GM18951 (cell line): ENCODE data around the gene VLDLR.

Experiments used
- POLR2A ChIP-seq: IDR thresholded peaks from 4 replicates; pipeline ENCODE4 v1.6.1; 2011; ENCODE audit warnings: mild to moderate bottlenecking; ENCODE audit not compliant: insufficient read length, insufficient read depth; ENCODE audit errors: extremely low read depth
- in situ Hi-C: fragments of 300-500 bp; cut with MboI; formaldehyde crosslinking; loops from one replicate; pipeline ENCODE4 v1.12.0; 2022; ENCODE audit warnings: low sequenced_read_pairs, mixed read lengths, inconsistent platforms; ENCODE audit not compliant: unreplicated experiment

VLDLR gene

DNA sequence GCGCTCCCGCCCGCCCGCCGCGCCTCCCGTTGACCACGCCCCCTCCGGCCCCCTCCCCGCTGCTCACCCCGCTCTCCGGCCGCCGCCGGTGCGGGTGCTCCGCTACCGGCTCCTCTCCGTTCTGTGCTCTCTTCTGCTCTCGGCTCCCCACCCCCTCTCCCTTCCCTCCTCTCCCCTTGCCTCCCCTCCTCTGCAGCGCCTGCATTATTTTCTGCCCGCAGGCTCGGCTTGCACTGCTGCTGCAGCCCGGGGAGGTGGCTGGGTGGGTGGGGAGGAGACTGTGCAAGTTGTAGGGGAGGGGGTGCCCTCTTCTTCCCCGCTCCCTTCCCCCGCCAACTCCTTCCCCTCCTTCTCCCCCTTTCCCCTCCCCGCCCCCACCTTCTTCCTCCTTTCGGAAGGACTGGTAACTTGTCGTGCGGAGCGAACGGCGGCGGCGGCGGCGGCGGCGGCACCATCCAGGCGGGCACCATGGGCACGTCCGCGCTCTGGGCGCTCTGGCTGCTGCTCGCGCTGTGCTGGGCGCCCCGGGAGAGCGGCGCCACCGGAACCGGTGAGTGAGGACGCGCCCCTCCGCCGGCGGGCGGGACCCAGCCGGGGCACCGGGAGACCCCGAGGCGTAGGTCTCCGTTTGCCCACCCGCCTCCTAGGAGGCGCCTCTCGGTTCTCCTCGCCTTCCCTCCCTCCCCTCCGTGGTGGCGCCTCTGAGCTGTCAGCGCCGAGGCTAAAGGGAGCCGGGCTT, at the start of gene VLDLR:
VLDLR (plus strand) TSS at position 66 of the 739 bp plus-strand sequence; CDS start at position 469, 403 bp downstream.
- TF ChIP-seq POLR2A, result no peak
- in situ Hi-C loops, result no loop called here

- no peak for TF ChIP-seq POLR2A
Observed at GRCh38 chr9:2574203-2574602, 47.4 kb upstream of the VLDLR start.

GRCh38 chr9:2576631-2577030, 45.0 kb upstream of the VLDLR start:
- no peak for TF ChIP-seq POLR2A
- in situ Hi-C loops, result no loop called here

More at GRCh38 chr9:2574203-2574602, 47.4 kb upstream of the VLDLR start:
- in situ Hi-C loops, result no loop called here

DNA sequence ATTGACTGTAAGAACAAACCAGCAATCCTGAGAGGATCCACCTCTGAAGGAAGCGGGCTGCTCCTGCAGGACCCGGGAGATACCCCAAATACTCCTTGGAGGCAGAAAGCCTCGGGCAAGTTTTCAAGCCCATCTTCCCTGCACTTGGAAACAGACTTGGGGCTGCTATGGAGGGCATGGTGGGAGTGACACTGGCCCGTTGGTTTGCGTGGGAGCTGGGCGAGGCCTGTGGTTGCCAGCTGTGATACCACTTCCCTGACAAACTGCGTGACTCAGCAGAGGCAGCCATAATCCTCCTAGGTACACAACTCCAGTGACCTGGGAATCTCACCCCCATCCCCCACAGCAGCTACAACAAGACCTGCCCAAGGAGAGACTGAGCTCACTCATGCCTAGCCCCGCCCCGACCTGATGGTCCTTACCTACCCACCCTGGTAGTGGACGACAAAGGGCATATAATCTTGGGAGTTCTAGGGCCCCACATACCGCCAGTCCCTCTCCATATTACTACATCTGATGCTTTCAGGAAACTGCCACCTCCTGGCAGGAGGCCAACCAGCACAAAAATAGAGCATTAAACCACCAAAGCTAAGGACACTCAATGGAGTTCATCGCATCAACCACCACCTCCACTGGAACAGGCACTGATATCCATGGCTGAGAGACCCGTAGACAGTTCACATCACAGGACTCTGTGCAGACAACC, 38.1 kb upstream of the VLDLR start:
- in situ Hi-C loops, result no loop called here
- TF ChIP-seq POLR2A, result no peak

DNA sequence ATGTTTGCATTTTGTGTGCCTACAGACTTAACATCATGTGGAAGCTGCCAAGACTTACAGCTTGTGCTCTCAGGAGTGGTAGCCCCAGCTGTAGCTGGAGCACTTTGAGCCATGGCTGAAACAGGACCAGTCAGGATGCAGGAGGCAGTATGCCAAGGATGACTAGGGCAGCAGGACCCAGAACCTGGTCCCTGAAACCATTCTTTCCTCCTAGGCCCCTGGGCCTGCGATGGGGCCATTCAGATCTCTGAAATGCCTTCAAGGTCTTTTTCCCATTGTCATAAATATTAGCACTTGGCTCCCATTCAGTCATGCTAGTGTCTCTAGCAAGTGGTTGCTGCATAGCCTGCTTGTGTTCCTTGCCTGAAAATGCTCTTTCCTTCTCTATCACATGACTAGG, 29.6 kb upstream of the VLDLR start:
- in situ Hi-C loops, result no loop called here

DNA sequence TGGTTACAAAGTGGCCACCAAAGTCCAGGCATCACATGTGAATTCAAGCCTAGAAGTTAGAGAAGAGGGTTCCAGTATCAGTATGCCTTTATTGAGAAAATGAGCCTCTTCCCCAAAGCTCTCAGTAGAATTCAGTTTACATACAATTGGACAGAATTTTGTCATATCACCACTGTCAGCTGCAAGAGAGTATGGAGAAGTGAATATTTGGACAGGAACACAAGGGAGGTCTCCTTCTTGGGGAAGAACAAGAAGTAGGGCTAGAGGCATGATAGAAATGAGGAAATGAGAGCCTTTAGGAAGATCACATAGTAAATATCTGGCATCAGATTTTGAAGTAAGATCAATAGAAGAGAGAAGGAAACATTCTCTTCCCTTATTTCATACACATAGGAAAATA, 27.8 kb upstream of the VLDLR start:
- in situ Hi-C loops, result no loop called here
- TF ChIP-seq POLR2A, result no peak

More for the DNA sequence above, 29.6 kb upstream of the VLDLR start:
- TF ChIP-seq POLR2A, result no peak

GRCh38 chr9:2595973-2596372, 25.6 kb upstream of the VLDLR start:
- in situ Hi-C loops, result no loop called here
- no peak for TF ChIP-seq POLR2A

DNA sequence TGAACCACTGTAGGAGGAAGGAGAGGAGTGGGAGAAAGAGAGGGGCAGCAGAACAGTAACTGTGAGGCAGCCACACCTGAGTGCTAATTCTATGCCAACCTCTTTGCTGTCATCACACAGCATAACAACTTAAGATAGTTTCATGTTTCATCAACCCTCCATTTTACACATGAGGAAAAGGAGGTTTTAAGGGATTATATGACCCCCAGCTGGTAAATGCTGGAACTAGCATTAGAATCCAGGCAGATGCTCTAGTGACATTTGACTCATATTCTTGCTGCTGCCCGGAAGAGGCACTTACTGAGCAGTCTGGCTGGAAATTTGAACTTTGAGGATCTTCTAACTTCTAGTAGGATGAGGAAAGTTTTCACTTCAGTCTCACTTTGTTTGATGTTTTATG, 24.1 kb upstream of the VLDLR start:
- no peak for TF ChIP-seq POLR2A
- in situ Hi-C loops, result no loop called here

DNA sequence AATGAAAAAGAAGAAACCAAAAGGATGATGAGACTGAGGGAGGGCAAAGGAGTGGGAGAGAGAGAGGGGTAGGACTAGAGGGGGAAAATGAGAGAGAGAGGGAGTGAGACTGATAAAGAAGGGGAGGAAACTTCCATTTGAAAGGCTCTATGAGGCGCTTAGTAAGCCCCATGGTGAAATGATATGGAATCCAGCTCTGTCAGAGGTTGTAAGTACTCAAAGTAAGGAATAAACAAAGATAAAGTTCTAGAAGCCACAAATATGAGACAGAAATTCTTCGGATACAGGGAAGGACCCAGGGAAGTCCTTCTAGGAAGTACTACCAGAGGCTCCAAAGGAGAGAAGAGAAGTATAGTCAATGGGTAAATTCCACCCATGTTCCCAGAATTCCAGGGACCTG, 21.7 kb upstream of the VLDLR start:
- in situ Hi-C loops, result no loop called here
- no peak for TF ChIP-seq POLR2A

- in situ Hi-C loops, result no loop called here
Observed at GRCh38 chr9:2600307-2600706, 21.3 kb upstream of the VLDLR start.

DNA sequence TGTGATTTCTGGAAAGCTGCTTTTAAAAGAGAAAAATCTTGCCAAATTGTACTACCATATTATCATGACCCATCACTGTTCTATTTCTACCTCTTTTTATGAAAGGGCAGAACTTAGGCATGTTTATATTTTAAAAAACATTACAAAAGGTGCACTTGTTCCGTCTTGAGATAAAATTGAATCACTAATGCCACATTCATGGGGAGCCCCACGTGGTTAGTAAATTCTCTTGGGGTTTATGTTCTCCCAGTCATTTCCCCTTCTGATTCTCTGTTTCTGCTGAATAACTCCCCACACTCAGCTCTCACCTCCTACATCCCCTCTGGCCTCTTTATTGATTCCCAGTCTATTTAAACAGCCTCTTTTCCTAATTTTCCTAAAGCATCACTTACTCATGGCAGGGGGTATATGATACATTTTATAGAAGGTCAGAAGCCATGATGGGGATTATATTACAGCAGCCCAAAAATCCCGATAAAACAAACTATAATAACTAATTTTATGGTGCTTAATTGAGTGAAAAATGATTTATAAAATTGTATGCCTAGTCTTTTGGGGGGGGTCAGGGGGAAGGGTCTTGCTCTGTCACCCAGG, 19.7 kb upstream of the VLDLR start:
- in situ Hi-C loops, result no loop called here
- no peak for TF ChIP-seq POLR2A

More at GRCh38 chr9:2600307-2600706, 21.3 kb upstream of the VLDLR start:
- no peak for TF ChIP-seq POLR2A

DNA sequence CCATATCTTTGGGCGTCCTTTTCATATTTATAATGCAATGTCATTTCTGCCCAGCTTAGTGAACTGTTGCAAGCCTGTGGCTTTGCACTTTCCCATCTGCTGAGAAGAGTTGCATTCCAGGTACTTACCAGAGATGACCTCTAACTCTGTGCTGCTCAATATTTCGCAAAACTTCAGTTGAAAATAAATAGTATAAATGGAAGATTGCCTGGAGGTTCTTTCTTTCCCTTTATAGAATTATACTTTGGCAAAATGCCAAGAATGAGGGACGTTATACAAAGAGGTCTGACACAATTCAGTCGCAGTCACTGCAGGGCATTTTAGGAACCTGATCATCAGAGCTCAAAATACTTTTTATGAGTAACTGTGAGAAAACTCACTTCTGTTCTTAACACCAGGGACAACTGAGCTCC, 18.9 kb upstream of the VLDLR start:
- in situ Hi-C loops, result no loop called here
- no peak for TF ChIP-seq POLR2A

DNA sequence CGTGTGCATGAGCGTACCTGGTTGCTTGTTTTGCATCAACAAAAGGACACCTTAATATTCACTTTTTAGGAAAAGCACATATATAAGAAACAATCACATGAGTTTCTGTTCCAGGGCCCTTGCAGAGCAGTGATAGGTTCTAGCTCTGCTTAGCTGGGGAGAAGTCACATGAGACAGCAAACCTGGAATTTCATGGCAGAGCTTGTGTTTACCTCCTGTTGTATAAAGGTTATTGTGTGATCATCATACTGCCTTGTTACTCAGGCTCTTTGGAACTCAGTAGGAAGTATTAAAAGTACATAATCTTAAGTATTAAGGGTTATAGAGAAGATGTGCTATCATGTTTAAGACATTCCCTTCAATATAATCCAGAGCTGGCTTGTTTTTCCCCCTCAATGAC, 18.0 kb upstream of the VLDLR start:
- TF ChIP-seq POLR2A, result no peak
- in situ Hi-C loops, result no loop called here

DNA sequence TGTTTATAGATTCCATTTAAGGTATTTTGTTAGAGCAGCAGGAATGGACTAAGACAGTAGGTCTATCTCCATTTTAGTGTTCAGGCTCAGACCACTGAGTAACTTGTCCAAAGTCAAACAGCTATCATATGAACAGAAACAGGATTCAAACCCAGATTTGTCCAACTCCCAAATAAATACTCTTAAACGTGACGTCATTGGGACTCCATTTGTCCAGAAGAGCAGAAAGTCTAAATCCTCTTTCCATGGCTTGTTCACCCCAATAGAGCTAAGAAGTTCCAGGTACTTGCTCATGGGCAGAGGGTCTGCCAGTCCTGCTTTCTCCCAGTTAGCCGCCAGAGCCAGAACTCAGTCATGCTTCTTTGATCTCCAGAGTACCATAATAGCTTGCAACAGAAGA, 16.3 kb upstream of the VLDLR start:
- in situ Hi-C loops, result no loop called here
- no peak for TF ChIP-seq POLR2A

DNA sequence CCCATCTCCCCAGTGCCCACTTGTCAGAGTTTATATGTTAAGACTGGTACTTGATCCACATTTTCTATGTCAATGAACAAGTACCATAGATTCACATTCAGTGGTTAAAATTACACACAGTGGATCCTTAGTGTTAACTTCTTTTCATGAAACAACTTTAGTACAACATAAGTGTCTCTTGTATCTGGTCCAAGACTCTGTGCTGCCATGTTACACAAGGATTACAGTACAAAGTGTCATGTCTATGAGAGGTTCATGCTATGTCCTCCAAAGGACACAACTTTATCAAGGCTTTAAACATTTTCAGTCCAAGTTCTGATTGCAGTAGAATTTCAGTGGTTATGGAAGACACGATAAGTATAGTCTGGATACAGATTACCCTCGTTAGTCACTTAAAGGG, 13.3 kb upstream of the VLDLR start:
- TF ChIP-seq POLR2A, result no peak
- in situ Hi-C loops, result no loop called here
